HCT116 (cell line): Measurements from ENCODE around the gene RASGRF2.

ENCODE experiments used
- POLR2AphosphoS5 ChIP-seq: IDR thresholded peaks from 2 replicates; pipeline ENCODE4 v1.6.1; 2011; ENCODE audit warnings: mild to moderate bottlenecking, low read depth, low read length, moderate library complexity
- ZNF274 ChIP-seq: fragments of 200-500 bp; sonication (Bioruptor generic); IDR thresholded peaks from 2 replicates; pipeline ENCODE4 v1.6.1; 2014; ENCODE audit warnings: mild to moderate bottlenecking, low read depth, low read length, inconsistent platforms
- TF ChIP-seq, protein P1 (sequence below), 3 experiments: fragments of 200-600 bp in 1 of 3; sonication (generic) in 1 of 3; IDR thresholded peaks in 2 of 3; conservative IDR thresholded peaks in 1 of 3; 2 replicates each; pipeline ENCODE4 v1.5.1; 2012 to 2017; ENCODE audit warnings: low read depth in 2 of 3, low read length in 2 of 3, antibody characterized with exemption in 1 of 3, borderline replicate concordance in 1 of 3, control low read depth in 1 of 3, mild to moderate bottlenecking in 1 of 3, mixed read lengths in 1 of 3, mixed run types in 1 of 3, moderate library complexity in 1 of 3; ENCODE audit not compliant: insufficient read depth in 1 of 3

DNA sequence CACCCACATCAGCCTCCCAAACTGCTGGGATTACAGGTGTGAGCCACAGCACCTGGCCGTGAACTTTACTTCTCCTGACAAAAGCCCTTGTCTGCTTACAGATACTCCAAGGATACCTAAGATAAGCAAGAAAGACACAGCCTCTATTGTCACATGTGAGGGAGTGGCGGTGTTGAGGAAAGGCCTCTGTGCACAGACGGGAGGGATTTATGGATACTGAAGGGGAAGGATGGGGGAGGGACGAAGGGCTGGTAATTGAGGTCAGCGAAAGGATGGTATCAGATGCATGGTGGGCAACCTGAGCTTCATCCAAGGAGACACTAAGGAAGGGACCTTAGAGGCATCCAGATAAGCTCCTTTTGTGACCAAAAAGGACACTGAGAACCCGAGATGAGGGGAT is 206.3 kb downstream of the RASGRF2 start:
- TF ChIP-seq ZNF274 (no peak), POLR2AphosphoS5 (no peak)
- TF ChIP-seq, protein P1, sequence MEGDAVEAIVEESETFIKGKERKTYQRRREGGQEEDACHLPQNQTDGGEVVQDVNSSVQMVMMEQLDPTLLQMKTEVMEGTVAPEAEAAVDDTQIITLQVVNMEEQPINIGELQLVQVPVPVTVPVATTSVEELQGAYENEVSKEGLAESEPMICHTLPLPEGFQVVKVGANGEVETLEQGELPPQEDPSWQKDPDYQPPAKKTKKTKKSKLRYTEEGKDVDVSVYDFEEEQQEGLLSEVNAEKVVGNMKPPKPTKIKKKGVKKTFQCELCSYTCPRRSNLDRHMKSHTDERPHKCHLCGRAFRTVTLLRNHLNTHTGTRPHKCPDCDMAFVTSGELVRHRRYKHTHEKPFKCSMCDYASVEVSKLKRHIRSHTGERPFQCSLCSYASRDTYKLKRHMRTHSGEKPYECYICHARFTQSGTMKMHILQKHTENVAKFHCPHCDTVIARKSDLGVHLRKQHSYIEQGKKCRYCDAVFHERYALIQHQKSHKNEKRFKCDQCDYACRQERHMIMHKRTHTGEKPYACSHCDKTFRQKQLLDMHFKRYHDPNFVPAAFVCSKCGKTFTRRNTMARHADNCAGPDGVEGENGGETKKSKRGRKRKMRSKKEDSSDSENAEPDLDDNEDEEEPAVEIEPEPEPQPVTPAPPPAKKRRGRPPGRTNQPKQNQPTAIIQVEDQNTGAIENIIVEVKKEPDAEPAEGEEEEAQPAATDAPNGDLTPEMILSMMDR (IDR thresholded peaks at IDR 0.05 in 2 of 3, conservative IDR thresholded peaks at IDR 0.05 in 1 of 3; ENCODE audit: borderline replicate concordance in 1 of 3, insufficient read depth in 1 of 3, low read depth in 2 of 3, low read length in 2 of 3), result no peak
